DMS 273 (cell line): ENCODE results near the gene ACKR1.

Source experiments
- DNase-seq: peaks from one replicate; lab custom pipeline; 2025; ENCODE audit not compliant: unreplicated experiment; lab: John Stamatoyannopoulos, UW

Gene ACKR1

GRCh38 chr1:159218649-159219636 is 14.3 kb downstream of the ACKR1 start:
- no peak for DNase-seq

- DNase-seq, result no peak
Measured at GRCh38 chr1:159222075-159222865, 17.6 kb downstream of the ACKR1 start.

GRCh38 chr1:159223004-159223403 is 18.3 kb downstream of the ACKR1 start:
- DNase-seq, result no peak

- no peak for DNase-seq
Measured at GRCh38 chr1:159228554-159228953, 23.9 kb downstream of the ACKR1 start.

GRCh38 chr1:159229260-159229885 is 24.7 kb downstream of the ACKR1 start:
- no peak for DNase-seq

- no peak for DNase-seq
Measured at GRCh38 chr1:159229896-159230295, 25.2 kb downstream of the ACKR1 start.

GRCh38 chr1:159239551-159240220 is 35.0 kb downstream of the ACKR1 start:
- DNase-seq, result no peak

GRCh38 chr1:159247266-159247665 is 42.6 kb downstream of the ACKR1 start:
- DNase-seq, result no peak

- no peak for DNase-seq
Measured at GRCh38 chr1:159248311-159248710, 43.6 kb downstream of the ACKR1 start.

- no peak for DNase-seq
Measured at GRCh38 chr1:159250638-159251216, 46.1 kb downstream of the ACKR1 start.
